Left ventricle myocardium inferior (tissue), 1 donor: ENCODE data around the gene TBCB. TPM values are rescaled to one million over a fixed set of nuclear protein-coding genes. Genes with fewer than 3 reads are reported as not detected.
"Not testable (repeated sequence)": the region's sequence is repeated elsewhere in the genome, so short reads cannot be mapped to it uniquely, and the experiment has no call there.

Experiments
- DNase-seq: peaks from one replicate; pipeline ENCODE4 v3.0.0-alpha.2; 2020
- H3K27ac ChIP-seq: fragments of 200-600 bp; replicated peaks from 2 replicates; pipeline ENCODE4 v1.8.0; 2021
- H3K27me3 ChIP-seq: fragments of 200-600 bp; 2 replicates; pipeline ENCODE4 v1.8.0; 2021; ENCODE audit warnings: low read depth
- H3K36me3 ChIP-seq: fragments of 200-600 bp; 2 replicates; pipeline ENCODE4 v1.8.0; 2021
- H3K4me1 ChIP-seq: fragments of 200-600 bp; 2 replicates; pipeline ENCODE4 v1.8.0; 2021
- H3K4me3 ChIP-seq: fragments of 200-600 bp; 2 replicates; pipeline ENCODE4 v1.8.0; 2021; ENCODE audit warnings: mild to moderate bottlenecking, moderate library complexity
- H3K9me3 ChIP-seq: fragments of 200-600 bp; replicated peaks from 2 replicates; pipeline ENCODE4 v1.8.0; 2021
- CTCF ChIP-seq: fragments of 200-600 bp; IDR thresholded peaks from 2 replicates; pipeline ENCODE4 v1.8.0; 2021; ENCODE audit warnings: antibody characterized with exemption, mild to moderate bottlenecking, borderline replicate concordance
- intact Hi-C: fragments of 100-400 bp; cut with micrococcal nuclease; formaldehyde crosslinking; loops from one replicate; pipeline ENCODE4 v1.11.0; 2022
- total RNA-seq: library from RNA; stranded (reverse); fragmentation: NEBNext Ultra II Directional; extraction: Animal tissue kit (Norgen Biotek cat#: 25700); gene quantifications from one replicate; pipeline ENCODE4 v1.2.1, GENCODE V29; 2021
- donor health status: DM: no; HTN: yes; CAD: no; lungs with severe emphysema.

TBCB gene
- total RNA-seq, 1 donor from 2014 or later: 94.9 TPM

- H3K4me3 ChIP-seq: no peak overlapping the region
- no peaks in the 10 kb centered on the region for H3K27me3 ChIP-seq
- H3K36me3 ChIP-seq: no peaks in the 10 kb centered on the region
- H3K4me1 ChIP-seq: peaks cover 22% of the 10 kb centered on the region
- no peaks in the 10 kb centered on the region for H3K9me3 ChIP-seq
- no peak for DNase-seq
- TF ChIP-seq CTCF: no peak
- no peak overlapping the region for H3K27ac ChIP-seq
- intact Hi-C loops: no loop called here
Measured at GRCh38 chr19:36172852-36173251, 57.6 kb downstream of the TBCB start.

GRCh38 chr19:36173846-36174245, 58.6 kb downstream of the TBCB start:
- H3K36me3 ChIP-seq, H3K9me3 ChIP-seq, DNase-seq, H3K27me3 ChIP-seq, H3K4me3 ChIP-seq, H3K27ac ChIP-seq, intact Hi-C loops: not testable (repeated sequence)
- peaks cover 17% of the 10 kb centered on the region for H3K4me1 ChIP-seq

Other genes with a start within 250 kb of the TBCB start
- gene APLP1, start 246.9 kb upstream of the TBCB start, total RNA-seq: 23.9 TPM
- 2.3 TPM for gene NFKBID, start 214.9 kb upstream of the TBCB start, total RNA-seq
- gene HCST, start 212.9 kb upstream of the TBCB start, total RNA-seq: 2.3 TPM
- 26.2 TPM for gene TYROBP, start 207.2 kb upstream of the TBCB start, total RNA-seq
- 7.1 TPM for gene LRFN3, start 179.1 kb upstream of the TBCB start, total RNA-seq
- 10.3 TPM for gene SDHAF1, start 120.3 kb upstream of the TBCB start, total RNA-seq
- gene SYNE4, start 106.7 kb upstream of the TBCB start, total RNA-seq: 0.58 TPM
- 11.8 TPM for gene ALKBH6, start 101.3 kb upstream of the TBCB start, total RNA-seq
- gene CLIP3, start 82.6 kb upstream of the TBCB start, total RNA-seq: 5.4 TPM
- gene THAP8, start 61.2 kb upstream of the TBCB start, total RNA-seq: 4.2 TPM
- 17.7 TPM for gene WDR62, start 60.6 kb upstream of the TBCB start, total RNA-seq
- not detected for gene OVOL3, start 4.3 kb upstream of the TBCB start, total RNA-seq
- gene POLR2I, start 593 bp upstream of the TBCB start, total RNA-seq: 130 TPM
- 767 TPM for gene CAPNS1, start 24.6 kb downstream of the TBCB start, total RNA-seq
- 2,839 TPM for gene COX7A1, start 37.0 kb downstream of the TBCB start, total RNA-seq
- gene ZNF565, start 99.2 kb downstream of the TBCB start, total RNA-seq: 4.4 TPM
- 30.4 TPM for gene ZNF146, start 99.6 kb downstream of the TBCB start, total RNA-seq